Upper lobe of left lung (tissue), 4 donors: ENCODE results near the gene IL36G.

ENCODE experiments used
- CTCF ChIP-seq, 6 experiments: fragments of 450-650 bp in 4 of 6; fragments of 200-600 bp in 2 of 6; sonication (generic) in 2 of 6; IDR thresholded peaks; one replicate each; pipeline ENCODE4 v1.5.1; 2016 to 2019; ENCODE audit warnings: antibody characterized with exemption in 6 of 6
- EP300 ChIP-seq, 4 donors: sonication (generic); formaldehyde crosslinking; IDR thresholded peaks; one replicate each; pipeline ENCODE4 v1.5.1; 2017; ENCODE audit warnings: antibody characterized with exemption in 4 of 4, control low read depth in 2 of 4

- no peak for TF ChIP-seq CTCF (IDR thresholded peaks at IDR 0.05)
- TF ChIP-seq EP300 (IDR thresholded peaks at IDR 0.05) = no peak
Measured at GRCh38 chr2:112962308-112963175, 15.3 kb upstream of the IL36G start.
